ENCODE results near the gene OTUD4. TPM values are rescaled to one million over a fixed set of nuclear protein-coding genes. Genes with fewer than 3 reads are reported as not detected.

Gene OTUD4
- polyA plus RNA-seq, 3 donors, result 7.5 to 14.4 (median 9.0) TPM

GRCh38 chr4:145093638-145094037 lies 86.8 kb downstream of the OTUD4 start:
- peaks cover 8 to 19% (median 15%) of the 10 kb centered on the region in 7 donors for H3K9me3 Mint-ChIP-seq
- Histone ChIP-seq H3K79me2 (ENCODE audit: insufficient read depth, low read length) (peaks cover 67% of the 10 kb centered on the region), H3K4me2 (replicated peaks; ENCODE audit: extremely low read depth, low read length, poor library complexity, severe bottlenecking) (no peak overlapping the region), H3K27ac (ENCODE audit: low read depth in 1 of 2, low read length in 2 of 2) (no peak overlapping the region), H3K4me1 (ENCODE audit: control insufficient read depth in 1 of 2, insufficient read depth in 2 of 2, low read length in 2 of 2) (peaks cover 14 to 22% of the 10 kb centered on the region in 2 donors), H2AFZ (ENCODE audit: insufficient read depth, low read depth, low read length, poor library complexity, severe bottlenecking) (no peak overlapping the region), H3K9me3 (replicated peaks in 1 of 2; ENCODE audit: control insufficient read depth in 1 of 2, insufficient read depth in 1 of 2, low read length in 2 of 2) (peaks cover 8 to 10% of the 10 kb centered on the region in 2 donors), H3K27me3 (ENCODE audit: control insufficient read depth in 2 of 2, insufficient read depth in 2 of 2, low read length in 2 of 2) (no peaks in the 10 kb centered on the region), H3K36me3 (replicated peaks in 1 of 2; ENCODE audit: control insufficient read depth in 1 of 2, insufficient read depth in 2 of 2, low read length in 2 of 2) (peaks cover 49 to 68% of the 10 kb centered on the region in 2 donors), H3K4me3 (replicated peaks in 1 of 3; ENCODE audit: low read depth in 2 of 3, low read length in 3 of 3) (no peak overlapping the region), H4K20me1 (ENCODE audit: insufficient read depth, low read length) (no peaks in the 10 kb centered on the region), H3K9ac (ENCODE audit: insufficient read depth, low read length, poor library complexity, severe bottlenecking) (no peak overlapping the region)
- WGBS (ENCODE audit: insufficient coverage), result no CpG with 5 or more reads among the region's 2 CpGs
- no peaks in the 10 kb centered on the region for H3K27me3 Mint-ChIP-seq (ENCODE audit: low read depth in 3 of 3)
- no peak for TF ChIP-seq CTCF (IDR thresholded peaks at IDR 0.05)
- H3K4me1 Mint-ChIP-seq, result peaks cover 23% of the 10 kb centered on the region
- H3K4me3 Mint-ChIP-seq, result no peak overlapping the region
- intact Hi-C loops (cut with micrococcal nuclease), result loop anchor here in 1 of 2 donors (10.0 kb wide), 1 partner anchor 1579 kb away; the partner anchor contains the start of gene SMARCA5
- peaks cover 48 to 60% of the 10 kb centered on the region in 2 donors for H3K36me3 Mint-ChIP-seq
- H3K27ac Mint-ChIP-seq, result no peak overlapping the region
- no peak for DNase-seq

- peaks cover 22% of the 10 kb centered on the region for H3K4me1 Mint-ChIP-seq
- peak overlapping the region in 1 of 2 donors; percentile 46 for H3K27ac ChIP-seq (ENCODE audit: low read depth in 1 of 2, low read length in 2 of 2)
- peaks cover 8 to 10% of the 10 kb centered on the region in 2 donors for H3K9me3 ChIP-seq (replicated peaks in 1 of 2; ENCODE audit: control insufficient read depth in 1 of 2, insufficient read depth in 1 of 2, low read length in 2 of 2)
- no peaks in the 10 kb centered on the region for H3K27me3 Mint-ChIP-seq (ENCODE audit: low read depth in 3 of 3)
- intact Hi-C loops (cut with micrococcal nuclease), result loop anchor here in 1 of 2 donors (10.0 kb wide), 1 partner anchor 1576 kb away; the partner anchor contains the start of gene SMARCA5
- H3K4me2 ChIP-seq (replicated peaks; ENCODE audit: extremely low read depth, low read length, poor library complexity, severe bottlenecking), result no peak overlapping the region
- H3K4me3 ChIP-seq (replicated peaks in 1 of 3; ENCODE audit: low read depth in 2 of 3, low read length in 3 of 3), result no peak overlapping the region
- H3K36me3 Mint-ChIP-seq, result peaks cover 64 to 86% of the 10 kb centered on the region in 2 donors
- peaks cover 62% of the 10 kb centered on the region for H3K79me2 ChIP-seq (ENCODE audit: insufficient read depth, low read length)
- WGBS (ENCODE audit: insufficient coverage), result no CpG with 5 or more reads among the region's 1 CpG
- H3K27ac Mint-ChIP-seq, result peak overlapping the region in 1 of 7 donors; percentile 18
- peak in 2 of 3 donors; percentile 10 to 41 for DNase-seq
- no peak overlapping the region for H2AFZ ChIP-seq (ENCODE audit: insufficient read depth, low read depth, low read length, poor library complexity, severe bottlenecking)
- H3K9me3 Mint-ChIP-seq, result peaks cover 10 to 20% (median 16%) of the 10 kb centered on the region in 7 donors
- H3K27me3 ChIP-seq (ENCODE audit: control insufficient read depth in 2 of 2, insufficient read depth in 2 of 2, low read length in 2 of 2), result no peaks in the 10 kb centered on the region
- TF ChIP-seq CTCF (IDR thresholded peaks at IDR 0.05), result no peak
- no peak overlapping the region for H3K4me3 Mint-ChIP-seq
- H3K9ac ChIP-seq (ENCODE audit: insufficient read depth, low read length, poor library complexity, severe bottlenecking), result no peak overlapping the region
- no peaks in the 10 kb centered on the region for H4K20me1 ChIP-seq (ENCODE audit: insufficient read depth, low read length)
- peaks cover 51 to 80% of the 10 kb centered on the region in 2 donors for H3K36me3 ChIP-seq (replicated peaks in 1 of 2; ENCODE audit: control insufficient read depth in 1 of 2, insufficient read depth in 2 of 2, low read length in 2 of 2)
- H3K4me1 ChIP-seq (ENCODE audit: control insufficient read depth in 1 of 2, insufficient read depth in 2 of 2, low read length in 2 of 2), result peaks cover 5 to 6% of the 10 kb centered on the region in 2 donors
Measured at GRCh38 chr4:145090380-145090779, 90.0 kb downstream of the OTUD4 start.
